ENCODE results near the gene SYDE2. TPM values are rescaled to one million over a fixed set of nuclear protein-coding genes. Genes with fewer than 3 reads are reported as not detected.
"Not testable (repeated sequence)": the region's sequence is repeated elsewhere in the genome, so short reads cannot be mapped to it uniquely, and the experiment has no call there.

The SYDE2 gene, protein sequence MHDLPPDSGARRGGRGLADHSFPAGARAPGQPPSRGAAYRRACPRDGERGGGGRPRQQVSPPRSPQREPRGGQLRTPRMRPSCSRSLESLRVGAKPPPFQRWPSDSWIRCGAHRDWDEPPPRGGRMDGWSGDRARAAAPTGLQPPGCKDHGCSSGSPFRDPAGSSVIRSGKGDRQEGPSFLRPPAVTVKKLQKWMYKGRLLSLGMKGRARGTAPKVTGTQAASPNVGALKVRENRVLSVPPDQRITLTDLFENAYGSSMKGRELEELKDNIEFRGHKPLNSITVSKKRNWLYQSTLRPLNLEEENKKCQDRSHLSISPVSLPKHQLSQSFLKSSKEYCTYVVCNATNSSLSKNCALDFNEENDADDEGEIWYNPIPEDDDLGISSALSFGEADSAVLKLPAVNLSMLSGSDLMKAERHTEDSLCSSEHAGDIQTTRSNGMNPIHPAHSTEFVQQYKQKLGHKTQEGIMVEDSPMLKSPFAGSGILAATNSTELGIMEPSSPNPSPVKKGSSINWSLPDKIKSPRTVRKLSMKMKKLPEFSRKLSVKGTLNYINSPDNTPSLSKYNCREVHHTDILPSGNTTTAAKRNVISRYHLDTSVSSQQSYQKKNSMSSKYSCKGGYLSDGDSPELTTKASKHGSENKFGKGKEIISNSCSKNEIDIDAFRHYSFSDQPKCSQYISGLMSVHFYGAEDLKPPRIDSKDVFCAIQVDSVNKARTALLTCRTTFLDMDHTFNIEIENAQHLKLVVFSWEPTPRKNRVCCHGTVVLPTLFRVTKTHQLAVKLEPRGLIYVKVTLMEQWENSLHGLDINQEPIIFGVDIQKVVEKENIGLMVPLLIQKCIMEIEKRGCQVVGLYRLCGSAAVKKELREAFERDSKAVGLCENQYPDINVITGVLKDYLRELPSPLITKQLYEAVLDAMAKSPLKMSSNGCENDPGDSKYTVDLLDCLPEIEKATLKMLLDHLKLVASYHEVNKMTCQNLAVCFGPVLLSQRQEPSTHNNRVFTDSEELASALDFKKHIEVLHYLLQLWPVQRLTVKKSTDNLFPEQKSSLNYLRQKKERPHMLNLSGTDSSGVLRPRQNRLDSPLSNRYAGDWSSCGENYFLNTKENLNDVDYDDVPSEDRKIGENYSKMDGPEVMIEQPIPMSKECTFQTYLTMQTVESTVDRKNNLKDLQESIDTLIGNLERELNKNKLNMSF
- total RNA-seq (2021) = 10.4 and 10.9 TPM in 2 replicates
- percentile 77 among the genes with signal in this experiment for Bru-seq, nascent RNA
- percentile 80 among the genes with signal in this experiment for BruChase-seq, experiment 1, labeled RNA remaining after a 2-hour chase
- percentile 72 among the genes with signal in this experiment for BruChase-seq, experiment 2, labeled RNA remaining after a 6-hour chase
- long read RNA-seq, partial matches to known transcripts = 0 of 6 reads
- long read RNA-seq, other reads (novel, unspliced or antisense) = 4 of 6 reads

- ChIA-PET POLR2A (ENCODE audit: low non-redundant PET) (no interaction called here), CTCF (interaction anchor here (0.6 to 0.7 kb wide), 2 partner anchors 11 to 59 kb away, joined by 3 to 9 read pairs; no protein-coding TSS in a partner anchor)
- Histone ChIP-seq H3K27ac (ENCODE audit: low read depth, low read length, poor library complexity, severe bottlenecking) (peak within 1 kb of the TSS; percentile 97), H3K4me1 (ENCODE audit: insufficient read depth, low read length, poor library complexity, severe bottlenecking) (peaks cover 29% of the 10 kb centered on the region), H3K4me3 (ENCODE audit: low read depth, low read length, poor library complexity, severe bottlenecking) (peak within 1 kb of the TSS; percentile 92), H3K27me3 (replicated peaks; ENCODE audit: insufficient read depth, low read depth, low read length, poor library complexity) (no peaks in the 10 kb centered on the region), H3K9me3 (ENCODE audit: low read depth, low read length, poor library complexity, severe bottlenecking) (no peaks in the 10 kb centered on the region), H3K36me3 (ENCODE audit: insufficient read depth, low read length, poor library complexity, severe bottlenecking) (no peaks in the 10 kb centered on the region)
- intact Hi-C loops (cut with micrococcal nuclease; ENCODE audit: unreplicated experiment) = loop anchor here (1.0 to 5.0 kb wide), 3 partner anchors 42 to 255 kb away; a partner anchor contains a TSS
- TF ChIP-seq CTCF (conservative IDR thresholded peaks at IDR 0.05; ENCODE audit: low read depth, low read length) = no peak
- TF ChIP-seq EZH2 (IDR thresholded peaks at IDR 0.05; ENCODE audit: borderline replicate concordance, low read depth, low read length, poor library complexity, severe bottlenecking) = no peak
- BruUV-seq (replicated peaks) = no TSS peak
- peak; percentile 87 for DNase-seq (ENCODE audit: low spot score)
Measured at GRCh38 chr1:85200463-85201339, at the start of gene SYDE2. Gene SYDE2, minus strand, starts transcription at chr1:85201016. Its CDS starts 20 bp downstream, at chr1:85200996.

DNA sequence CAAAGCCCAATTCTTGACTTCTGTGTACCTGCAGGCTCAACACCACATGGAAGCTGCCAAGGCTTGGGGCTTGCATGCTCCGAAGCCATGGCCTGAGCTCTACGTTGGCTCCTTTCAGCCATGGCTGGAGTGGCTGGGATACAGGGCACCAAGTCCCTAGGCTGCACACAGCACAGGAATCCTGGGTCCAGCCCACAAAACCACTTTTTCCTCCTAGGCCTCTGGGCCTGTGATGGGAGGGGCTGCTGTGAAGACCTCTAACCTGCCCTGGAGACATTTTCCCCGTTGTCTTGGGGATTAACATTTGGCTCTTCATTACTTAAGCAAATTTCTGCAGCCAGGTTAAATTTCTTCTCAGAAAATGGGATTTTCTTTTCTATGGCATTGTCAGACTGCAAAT lies 48.2 kb upstream of the SYDE2 start:
- H3K4me1 ChIP-seq (ENCODE audit: insufficient read depth, low read length, poor library complexity, severe bottlenecking) = peaks cover 20% of the 10 kb centered on the region
- H3K9me3 ChIP-seq (ENCODE audit: low read depth, low read length, poor library complexity, severe bottlenecking); DNase-seq (ENCODE audit: low spot score); CTCF ChIA-PET; H3K27me3 ChIP-seq (replicated peaks; ENCODE audit: insufficient read depth, low read depth, low read length, poor library complexity); BruUV-seq (replicated peaks); H3K4me3 ChIP-seq (ENCODE audit: low read depth, low read length, poor library complexity, severe bottlenecking); H3K27ac ChIP-seq (ENCODE audit: low read depth, low read length, poor library complexity, severe bottlenecking); intact Hi-C loops (cut with micrococcal nuclease; ENCODE audit: unreplicated experiment): not testable (repeated sequence)
- H3K36me3 ChIP-seq (ENCODE audit: insufficient read depth, low read length, poor library complexity, severe bottlenecking) = peaks cover 26% of the 10 kb centered on the region
- POLR2A ChIA-PET (ENCODE audit: low non-redundant PET) = interaction anchor here (0.7 kb wide), 1 partner anchor 461 kb away, joined by 3 read pairs; no protein-coding TSS in a partner anchor

- no peaks in the 10 kb centered on the region for H3K9me3 ChIP-seq (ENCODE audit: low read depth, low read length, poor library complexity, severe bottlenecking)
- H3K27me3 ChIP-seq (replicated peaks; ENCODE audit: insufficient read depth, low read depth, low read length, poor library complexity) = no peaks in the 10 kb centered on the region
- H3K4me1 ChIP-seq (ENCODE audit: insufficient read depth, low read length, poor library complexity, severe bottlenecking) = peaks cover 35% of the 10 kb centered on the region
- no TSS peak for BruUV-seq (replicated peaks)
- POLR2A ChIA-PET (ENCODE audit: low non-redundant PET) = no interaction called here
- no peak for DNase-seq (ENCODE audit: low spot score)
- intact Hi-C loops (cut with micrococcal nuclease; ENCODE audit: unreplicated experiment) = no loop called here
- H3K4me3 ChIP-seq (ENCODE audit: low read depth, low read length, poor library complexity, severe bottlenecking) = no peak overlapping the region
- CTCF ChIA-PET = no interaction called here
- no peak for TF ChIP-seq CTCF (conservative IDR thresholded peaks at IDR 0.05; ENCODE audit: low read depth, low read length)
- no peak for TF ChIP-seq EZH2 (IDR thresholded peaks at IDR 0.05; ENCODE audit: borderline replicate concordance, low read depth, low read length, poor library complexity, severe bottlenecking)
- H3K36me3 ChIP-seq (ENCODE audit: insufficient read depth, low read length, poor library complexity, severe bottlenecking) = no peaks in the 10 kb centered on the region
- no peak overlapping the region for H3K27ac ChIP-seq (ENCODE audit: low read depth, low read length, poor library complexity, severe bottlenecking)
Measured at GRCh38 chr1:85245891-85246290, 45.1 kb upstream of the SYDE2 start.

Measured in A673 (cell line).